HG02970 (cell line): ENCODE data around the gene PIAS4.
"Not testable (repeated sequence)": the region's sequence is repeated elsewhere in the genome, so short reads cannot be mapped to it uniquely, and the experiment has no call there.

Experiments
- ATAC-seq: cut with Tn5 transposase; IDR thresholded peaks from one replicate; pipeline ENCODE4 v1.9.1; 2021; ENCODE audit warnings: mild to moderate bottlenecking, moderate library complexity, moderate number of reproducible peaks; ENCODE audit not compliant: unreplicated experiment, low FRiP score

PIAS4 gene

DNA sequence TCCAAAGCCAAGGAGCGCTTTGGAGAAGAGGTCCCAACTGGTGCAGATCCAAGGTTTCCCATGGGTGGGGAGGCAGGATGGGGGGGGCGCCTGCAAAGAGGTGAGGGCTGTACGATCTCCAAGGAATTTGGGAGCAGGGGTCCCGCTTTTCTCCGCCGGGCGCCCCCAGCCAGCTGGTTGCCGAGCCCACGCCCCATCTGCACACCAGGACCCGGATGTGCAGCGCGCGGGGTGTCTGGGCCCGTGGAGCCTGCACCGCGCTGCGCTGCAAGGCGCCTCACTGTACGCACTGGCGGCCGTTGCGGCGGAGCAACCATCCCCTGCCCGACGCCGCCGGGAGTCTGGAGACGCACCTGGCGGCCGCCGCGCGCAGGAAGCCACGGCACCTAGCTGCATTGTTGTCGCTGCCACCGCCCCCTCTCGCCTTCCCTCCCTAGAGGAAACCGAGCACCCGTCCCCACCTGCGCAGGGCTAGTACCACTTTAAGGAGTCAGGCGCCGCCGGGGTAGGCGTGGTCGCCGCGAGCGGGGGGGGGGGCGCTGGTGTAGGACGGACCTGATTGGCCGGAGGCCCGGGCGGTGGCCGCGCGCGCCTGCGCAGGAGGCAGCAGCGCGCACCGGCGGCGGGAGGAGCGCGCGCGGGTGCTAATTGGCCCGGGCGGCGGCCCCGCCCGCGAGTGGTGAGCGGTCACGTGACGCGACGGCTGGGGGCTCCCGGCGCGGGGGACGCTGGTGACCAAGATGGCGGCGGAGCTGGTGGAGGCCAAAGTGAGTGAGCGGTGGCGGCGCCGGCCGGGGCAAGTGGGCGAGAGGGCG is at the start of gene PIAS4:
TSS of gene PIAS4 (plus strand) at position 716 of the 815 bp plus-strand sequence. CDS start at position 741, 25 bp downstream.
- peak; percentile 90 for ATAC-seq

DNA sequence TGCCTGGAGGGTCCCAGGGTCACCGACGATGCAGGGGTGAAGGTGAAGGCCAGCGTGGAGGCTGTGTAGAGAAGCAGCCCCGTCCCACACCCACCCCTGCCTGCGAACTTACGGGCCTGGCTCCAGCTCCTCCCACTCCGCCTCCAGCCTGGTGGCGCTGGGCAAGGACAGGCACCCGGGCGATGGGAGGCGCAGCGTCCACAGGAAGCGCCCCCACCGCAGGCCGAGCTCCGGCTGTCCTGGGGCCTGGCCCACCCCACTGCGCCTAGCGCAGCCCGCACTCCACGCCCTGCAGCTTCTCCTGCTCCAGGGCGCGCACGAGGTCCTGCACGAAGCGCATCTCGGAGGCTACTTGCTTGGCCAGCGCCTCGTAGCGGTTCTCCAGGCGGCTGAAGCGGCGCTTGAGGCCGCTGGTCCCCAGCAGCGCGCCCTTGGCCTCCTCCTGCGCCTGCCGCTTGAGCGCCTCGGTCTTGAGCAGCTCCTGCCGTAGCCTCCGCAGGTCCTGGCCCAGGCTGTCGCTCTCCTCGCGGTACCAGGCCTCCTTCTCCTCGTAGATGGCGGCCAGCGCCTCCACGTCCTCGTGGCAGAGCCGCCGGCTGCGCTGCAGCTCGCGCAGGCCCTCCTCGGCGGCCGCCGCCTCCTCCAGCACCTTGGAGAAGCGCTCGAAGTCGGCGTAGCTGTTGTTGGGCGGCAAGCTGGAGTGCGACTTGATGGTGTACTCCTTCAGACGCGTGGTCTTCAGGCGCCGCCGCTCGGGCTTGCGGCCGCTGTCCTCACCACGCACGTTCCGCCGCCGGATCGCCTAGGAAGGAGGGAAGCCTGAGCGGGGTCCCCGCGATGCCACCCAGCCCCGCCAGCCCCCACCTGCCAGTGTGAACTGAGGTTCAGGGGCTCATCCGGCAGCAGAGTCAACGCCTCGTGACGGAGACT is 48.4 kb upstream of the PIAS4 start:
- ATAC-seq: no peak

DNA sequence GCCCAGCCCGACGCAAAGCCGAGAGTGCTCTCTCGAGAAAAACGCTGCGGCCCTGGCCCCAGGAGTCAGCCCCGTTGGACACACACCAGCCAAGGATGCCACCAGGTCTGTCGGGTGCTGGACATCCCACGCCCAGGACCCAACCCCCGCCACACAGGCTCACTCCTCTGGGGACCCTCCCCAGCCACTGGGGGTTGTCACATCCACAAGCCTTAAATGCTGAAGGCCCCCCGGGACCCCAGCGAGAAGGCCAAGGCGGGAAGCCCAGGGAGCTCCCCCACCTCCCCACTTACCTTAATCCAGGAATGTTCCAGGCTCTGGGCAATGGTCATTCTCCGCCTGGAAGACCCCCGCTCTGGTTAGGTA is 47.8 kb upstream of the PIAS4 start:
- no peak for ATAC-seq

DNA sequence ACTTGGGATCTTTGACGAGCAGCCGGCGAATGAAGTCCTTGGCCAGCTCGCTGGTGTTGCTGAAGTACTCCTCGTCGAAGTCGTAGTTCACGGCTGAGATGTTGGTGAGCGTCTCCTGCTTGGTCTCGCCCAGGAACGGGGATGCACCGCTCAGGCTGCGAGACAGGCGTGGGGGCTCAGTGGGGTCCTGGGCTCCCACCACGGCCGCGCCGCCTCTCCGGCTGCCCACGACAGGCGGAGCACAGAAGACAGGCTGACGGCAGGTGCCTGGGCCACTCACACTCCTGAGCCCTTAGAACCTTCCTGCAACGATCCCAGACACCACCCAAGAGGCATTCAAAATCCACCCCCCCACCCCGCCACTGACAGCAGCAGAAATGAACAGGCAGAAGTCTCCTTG is 46.5 kb upstream of the PIAS4 start:
- no peak for ATAC-seq

DNA sequence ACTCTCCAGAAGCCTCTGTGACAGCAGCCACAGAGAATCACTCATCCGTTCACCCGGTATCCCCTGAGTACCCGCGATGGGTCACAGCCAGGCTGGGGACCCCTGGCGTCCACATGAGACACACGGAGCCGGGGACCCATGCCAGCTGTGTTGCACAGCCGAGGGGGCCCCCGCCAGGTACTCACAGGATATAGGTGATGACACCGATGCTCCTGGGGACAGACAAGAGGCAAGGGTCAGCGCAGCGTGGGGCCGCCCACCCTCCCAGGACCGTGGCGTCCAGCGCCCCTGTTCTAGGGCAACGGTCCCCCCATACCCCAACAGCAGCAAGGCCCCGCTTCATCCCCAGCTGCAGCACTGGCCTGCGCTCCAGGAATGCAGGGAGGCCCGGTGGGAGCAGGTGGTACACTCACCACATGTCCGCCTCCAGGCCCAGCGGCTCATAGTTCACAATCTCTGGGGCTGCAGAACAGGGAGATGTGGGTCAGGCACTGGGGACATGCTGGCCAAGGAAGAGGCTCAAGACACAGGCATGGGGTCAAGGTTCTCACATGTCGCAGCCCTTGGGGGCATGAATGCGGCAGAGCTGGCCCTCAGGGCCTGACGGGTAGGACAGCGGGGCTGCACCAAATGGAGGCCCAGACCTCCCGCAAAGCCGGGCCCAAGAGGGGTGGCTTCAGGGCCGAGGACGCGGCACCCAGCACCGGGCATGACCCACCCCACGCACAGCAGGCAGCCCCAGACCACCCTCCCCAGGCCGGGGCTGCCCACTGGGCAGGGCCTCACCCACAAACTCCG is 43.9 kb upstream of the PIAS4 start:
- no peak for ATAC-seq

GRCh38 chr19:3964256-3965194 is 43.0 kb upstream of the PIAS4 start:
- ATAC-seq: no peak

- no peak for ATAC-seq
These were observed 41.2 kb upstream of the PIAS4 start for GRCh38 chr19:3966051-3967017.

DNA sequence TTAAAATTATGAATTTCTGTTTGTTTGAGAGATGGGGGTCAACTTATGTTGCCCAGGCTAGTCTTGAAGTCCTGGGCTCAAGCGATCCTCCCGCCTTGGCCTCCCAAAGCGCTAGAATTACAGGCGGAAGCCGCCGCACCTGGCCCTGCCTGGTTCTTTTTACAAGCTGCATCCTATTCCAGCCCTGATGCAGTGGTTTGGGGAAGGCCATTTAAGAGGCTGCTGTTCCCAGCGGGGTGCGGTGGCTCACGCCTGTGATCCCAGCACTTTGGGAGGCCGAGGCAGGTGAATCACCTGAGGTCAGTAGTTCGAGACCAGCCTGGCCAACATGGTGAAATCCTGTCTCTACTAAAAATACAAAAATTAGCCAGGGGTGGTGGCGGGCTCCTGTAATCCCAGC is 39.6 kb upstream of the PIAS4 start:
- ATAC-seq: not testable (repeated sequence)

GRCh38 chr19:3968556-3969434 is 38.7 kb upstream of the PIAS4 start:
- no peak for ATAC-seq

- no peak for ATAC-seq
These were observed 37.9 kb upstream of the PIAS4 start for GRCh38 chr19:3969435-3970312.

DNA sequence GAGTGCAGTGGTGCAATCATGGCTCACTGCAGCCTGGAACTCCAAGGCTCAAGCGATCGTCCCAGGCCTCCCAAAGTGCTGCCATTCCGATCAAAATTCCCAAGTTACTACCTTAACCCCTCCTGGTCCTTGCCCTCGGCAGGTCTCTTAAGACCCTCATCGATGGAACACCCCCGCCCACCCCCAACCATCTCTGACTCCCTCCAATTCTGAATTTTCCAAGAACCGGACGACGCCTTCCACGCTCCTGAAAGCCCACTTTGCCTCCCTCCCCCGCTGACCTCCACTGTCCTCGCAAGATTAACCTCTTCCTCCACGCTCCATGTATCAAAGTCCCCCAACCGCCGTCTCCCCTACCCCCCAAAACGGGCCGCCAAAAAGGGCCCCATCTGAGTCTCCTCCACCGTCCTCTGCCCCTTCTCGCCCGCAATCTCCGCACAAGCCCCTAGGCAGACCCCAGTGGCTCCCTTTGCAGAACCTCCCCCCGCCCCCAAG is 37.2 kb upstream of the PIAS4 start:
- ATAC-seq: no peak

DNA sequence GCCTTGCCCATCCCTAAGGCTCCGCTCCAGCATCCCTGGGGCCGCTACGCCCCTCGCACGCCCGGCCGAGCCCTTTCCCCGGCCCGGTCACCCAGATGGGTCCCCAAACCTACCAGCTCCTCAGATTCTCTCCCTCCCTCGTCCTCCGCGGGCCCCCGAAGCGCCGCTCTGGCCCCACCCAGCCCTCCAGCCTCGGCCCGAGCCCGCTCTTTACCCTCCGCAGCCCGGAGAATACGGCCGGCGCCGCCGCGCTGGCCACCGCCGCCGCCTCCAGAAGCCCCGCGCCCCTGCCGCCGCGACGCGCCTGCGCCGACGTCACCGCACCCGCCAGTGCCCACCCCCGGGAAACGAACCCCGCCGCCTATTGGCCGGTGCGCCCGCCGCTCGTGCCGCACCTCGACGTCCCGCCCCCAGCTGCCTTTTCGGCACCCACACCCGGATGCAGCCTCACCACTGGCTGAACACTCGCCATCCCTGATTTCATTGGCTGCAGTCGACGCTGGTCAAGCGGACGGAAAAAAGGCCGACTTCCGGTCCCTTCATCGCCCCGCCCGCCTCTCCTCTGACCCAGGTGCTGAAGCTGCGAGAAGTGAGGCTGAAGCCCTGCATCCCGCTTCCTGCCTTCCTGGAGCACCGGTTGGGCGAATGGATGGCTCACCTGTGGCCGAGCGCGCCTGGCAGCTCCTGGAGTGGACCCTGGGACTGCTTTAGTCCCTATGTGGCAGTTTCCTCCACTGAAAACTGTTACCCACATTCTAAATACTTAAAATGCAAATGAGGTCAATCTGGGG is 36.5 kb upstream of the PIAS4 start, which contains the start of gene DAPK3:
TSS of gene DAPK3 (minus strand) at position 292 of the 791 bp plus-strand sequence. CDS start 1,364 bp downstream, outside the sequence.
- peak; percentile 98 for ATAC-seq

DNA sequence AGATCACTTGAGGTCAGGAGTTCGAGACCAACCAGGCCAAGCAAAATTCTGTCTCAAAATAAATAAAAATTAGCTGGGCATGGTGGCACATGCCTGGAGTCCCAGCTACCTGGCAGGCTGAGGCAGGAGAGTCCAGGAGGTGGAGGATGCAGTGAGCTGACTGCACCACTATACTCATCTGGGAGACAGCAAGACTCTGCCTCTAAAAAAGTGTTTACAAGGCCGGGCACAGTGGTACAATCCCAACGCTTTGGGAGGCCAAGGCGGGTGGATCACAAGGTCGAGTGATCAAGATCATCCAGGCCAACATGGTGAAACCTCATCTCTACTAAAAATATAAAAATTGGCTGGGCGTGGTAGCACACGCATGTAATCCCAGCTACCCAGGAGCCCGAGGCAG is 32.4 kb upstream of the PIAS4 start:
- ATAC-seq: no peak

DNA sequence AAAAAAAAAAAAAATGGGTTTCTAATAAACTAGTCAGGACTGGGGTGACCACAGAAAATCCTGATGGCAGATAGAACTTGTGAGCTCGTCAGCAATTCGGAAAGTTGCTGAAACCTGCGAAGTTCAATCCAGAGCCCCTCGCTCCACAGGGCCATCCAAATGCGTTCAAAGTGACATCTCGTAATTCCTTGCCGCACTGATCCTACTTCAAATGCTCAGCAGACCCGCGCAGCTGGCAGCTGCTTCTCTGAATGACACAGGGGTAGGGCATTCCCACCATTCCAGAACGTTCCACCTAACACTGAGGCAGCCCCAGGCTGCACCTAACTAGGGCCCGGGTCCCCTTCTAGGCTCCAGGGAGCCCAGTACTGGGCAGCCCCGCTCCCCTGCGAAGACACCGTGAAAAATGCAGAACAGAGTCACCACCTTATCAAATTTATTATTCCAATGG is 31.9 kb upstream of the PIAS4 start:
- ATAC-seq: no peak

GRCh38 chr19:3976495-3977241 is 30.9 kb upstream of the PIAS4 start:
- ATAC-seq: no peak
